WTC11 (cell line): ENCODE results near the gene TEKT5. TPM values are rescaled to one million over a fixed set of nuclear protein-coding genes. Genes with fewer than 3 reads are reported as not detected.

Source experiments
- ATAC-seq: fragments of 200-7000 bp; cut with Tn5 transposase; 2 replicates; pipeline ENCODE4 v1.10.0; 2021; ENCODE audit warnings: mild to moderate bottlenecking, moderate library complexity
- CTCF ChIA-PET: fragments of 300-600 bp; sonication (Branson Sonifier 250); formaldehyde crosslinking; loops from one replicate; lab custom pipeline; 2021; ENCODE audit warnings: antibody characterized with exemption; lab: Charles Lee
- POLR2A ChIA-PET: fragments of 350-600 bp; sonication (Branson Sonifier 250); formaldehyde crosslinking; loops from one replicate; lab custom pipeline; 2021; ENCODE audit warnings: antibody characterized with exemption; lab: Charles Lee
- DNase-seq: peaks from one replicate; pipeline ENCODE4 v3.0.0; 2021; ENCODE audit warnings: low spot score
- H3K27ac Mint-ChIP-seq: 2 replicates; pipeline ENCODE4 v1.8.0; 2021; ENCODE audit warnings: mixed read lengths
- H3K27me3 Mint-ChIP-seq: 2 replicates; pipeline ENCODE4 v1.8.0; 2021; ENCODE audit warnings: low read depth, mild to moderate bottlenecking, moderate library complexity, mixed read lengths
- H3K36me3 Mint-ChIP-seq: 2 replicates; pipeline ENCODE4 v1.8.0; 2021; ENCODE audit warnings: mixed read lengths
- H3K4me1 Mint-ChIP-seq: 2 replicates; pipeline ENCODE4 v1.8.0; 2022; ENCODE audit warnings: mixed read lengths
- H3K4me3 Mint-ChIP-seq: 2 replicates; pipeline ENCODE4 v1.8.0; 2021; ENCODE audit warnings: mild to moderate bottlenecking, moderate library complexity, mixed read lengths
- H3K9me3 Mint-ChIP-seq: 2 replicates; pipeline ENCODE4 v1.8.0; 2021; ENCODE audit warnings: mixed read lengths
- AR ChIP-seq: fragments of 250-450 bp; sonication (Bioruptor Pico); IDR thresholded peaks from 2 replicates; pipeline ENCODE4 v1.9.0; 2021; ENCODE audit warnings: mild to moderate bottlenecking
- ATF6 ChIP-seq: sonication (generic); formaldehyde crosslinking; IDR thresholded peaks from 2 replicates; pipeline ENCODE4 v1.8.1; 2023; ENCODE audit warnings: mild to moderate bottlenecking, missing genetic modification reagents
- IRF2 ChIP-seq: sonication (generic); formaldehyde crosslinking; IDR thresholded peaks from 2 replicates; pipeline ENCODE4 v1.8.0; 2022; ENCODE audit warnings: low read depth, missing genetic modification reagents, borderline replicate concordance
- JUN ChIP-seq: sonication (generic); formaldehyde crosslinking; IDR thresholded peaks from 2 replicates; pipeline ENCODE4 v1.8.0; 2023; ENCODE audit warnings: mild to moderate bottlenecking, missing genetic modification reagents
- MXD4 ChIP-seq: fragments of 250-450 bp; sonication (Bioruptor Pico); IDR thresholded peaks from 2 replicates; pipeline ENCODE4 v1.8.0; 2021; ENCODE audit warnings: mild to moderate bottlenecking, moderate library complexity, borderline replicate concordance
- MYBL2 ChIP-seq: sonication (generic); formaldehyde crosslinking; IDR thresholded peaks from 2 replicates; pipeline ENCODE4 v1.8.1; 2023; ENCODE audit warnings: mild to moderate bottlenecking, moderate library complexity, missing genetic modification reagents
- NR1H2 ChIP-seq: sonication (generic); formaldehyde crosslinking; IDR thresholded peaks from 2 replicates; pipeline ENCODE4 v1.9.0; 2021; ENCODE audit warnings: mild to moderate bottlenecking, moderate library complexity, missing genetic modification reagents
- RORB ChIP-seq: fragments of 250-450 bp; sonication (Bioruptor Pico); IDR thresholded peaks from 2 replicates; pipeline ENCODE4 v1.9.0; 2021; ENCODE audit warnings: mild to moderate bottlenecking
- USF2 ChIP-seq: sonication (generic); formaldehyde crosslinking; IDR thresholded peaks from 2 replicates; pipeline ENCODE4 v1.8.1; 2023; ENCODE audit warnings: mild to moderate bottlenecking, missing genetic modification reagents, moderate library complexity
- ZBTB21 ChIP-seq: sonication (generic); formaldehyde crosslinking; IDR thresholded peaks from 2 replicates; pipeline ENCODE4 v1.8.1; 2023; ENCODE audit warnings: mild to moderate bottlenecking, missing genetic modification reagents, borderline replicate concordance
- ZNF138 ChIP-seq: sonication (generic); formaldehyde crosslinking; conservative IDR thresholded peaks from 2 replicates; pipeline ENCODE4 v1.8.1; 2022; ENCODE audit warnings: mild to moderate bottlenecking, moderate library complexity, missing genetic modification reagents
- ZNF416 ChIP-seq: fragments of 250-450 bp; sonication (Bioruptor Pico); IDR thresholded peaks from 2 replicates; pipeline ENCODE4 v1.9.0; 2021; ENCODE audit warnings: mild to moderate bottlenecking, inconsistent platforms
- ZSCAN18 ChIP-seq: fragments of 250-450 bp; sonication (Bioruptor Pico); IDR thresholded peaks from 2 replicates; pipeline ENCODE4 v2.1.2; 2022; ENCODE audit warnings: mild to moderate bottlenecking, moderate library complexity
- total RNA-seq: library from RNA; stranded (reverse); gene quantifications from 3 replicates; pipeline ENCODE4 v1.2.3, GENCODE V29; 2021
- TF ChIP-seq, protein P1 (sequence below): sonication (generic); formaldehyde crosslinking; IDR thresholded peaks from 2 replicates; pipeline ENCODE4 v1.8.1; 2023; ENCODE audit warnings: mild to moderate bottlenecking, missing genetic modification reagents, moderate library complexity
- TF ChIP-seq, protein P2 (sequence below): sonication (generic); formaldehyde crosslinking; IDR thresholded peaks from 2 replicates; pipeline ENCODE4 v1.8.0; 2023; ENCODE audit warnings: missing genetic modification reagents
- TF ChIP-seq, protein P3 (sequence below): sonication (generic); formaldehyde crosslinking; IDR thresholded peaks from 2 replicates; pipeline ENCODE4 v1.8.1; 2022; ENCODE audit warnings: missing genetic modification reagents, borderline replicate concordance

TEKT5 gene
- total RNA-seq, 1 experiment from 2014 or later = 1.1 TPM

GRCh38 chr16:10688726-10689125 is 6.0 kb downstream of the TEKT5 start:
- ChIA-PET POLR2A (no interaction called here), CTCF (interaction anchor here (0.6 to 1.4 kb wide), 3 partner anchors 21 to 668 kb away, joined by 4 to 7 read pairs (median 5); no protein-coding TSS in a partner anchor)
- no peak for DNase-seq
- TF ChIP-seq, protein P1, sequence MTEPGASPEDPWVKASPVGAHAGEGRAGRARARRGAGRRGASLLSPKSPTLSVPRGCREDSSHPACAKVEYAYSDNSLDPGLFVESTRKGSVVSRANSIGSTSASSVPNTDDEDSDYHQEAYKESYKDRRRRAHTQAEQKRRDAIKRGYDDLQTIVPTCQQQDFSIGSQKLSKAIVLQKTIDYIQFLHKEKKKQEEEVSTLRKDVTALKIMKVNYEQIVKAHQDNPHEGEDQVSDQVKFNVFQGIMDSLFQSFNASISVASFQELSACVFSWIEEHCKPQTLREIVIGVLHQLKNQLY (CRISPR knock-in tag) = no peak
- TF ChIP-seq ZSCAN18 = no peak
- TF ChIP-seq NR1H2 = no peak
- TF ChIP-seq IRF2 = no peak
- TF ChIP-seq, protein P2, sequence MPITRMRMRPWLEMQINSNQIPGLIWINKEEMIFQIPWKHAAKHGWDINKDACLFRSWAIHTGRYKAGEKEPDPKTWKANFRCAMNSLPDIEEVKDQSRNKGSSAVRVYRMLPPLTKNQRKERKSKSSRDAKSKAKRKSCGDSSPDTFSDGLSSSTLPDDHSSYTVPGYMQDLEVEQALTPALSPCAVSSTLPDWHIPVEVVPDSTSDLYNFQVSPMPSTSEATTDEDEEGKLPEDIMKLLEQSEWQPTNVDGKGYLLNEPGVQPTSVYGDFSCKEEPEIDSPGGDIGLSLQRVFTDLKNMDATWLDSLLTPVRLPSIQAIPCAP (CRISPR knock-in tag) = no peak
- TF ChIP-seq ZNF138 (CRISPR knock-in tag) = no peak
- TF ChIP-seq USF2 (CRISPR knock-in tag) = no peak
- TF ChIP-seq ZBTB21 (CRISPR knock-in tag) = no peak
- TF ChIP-seq, protein P3, sequence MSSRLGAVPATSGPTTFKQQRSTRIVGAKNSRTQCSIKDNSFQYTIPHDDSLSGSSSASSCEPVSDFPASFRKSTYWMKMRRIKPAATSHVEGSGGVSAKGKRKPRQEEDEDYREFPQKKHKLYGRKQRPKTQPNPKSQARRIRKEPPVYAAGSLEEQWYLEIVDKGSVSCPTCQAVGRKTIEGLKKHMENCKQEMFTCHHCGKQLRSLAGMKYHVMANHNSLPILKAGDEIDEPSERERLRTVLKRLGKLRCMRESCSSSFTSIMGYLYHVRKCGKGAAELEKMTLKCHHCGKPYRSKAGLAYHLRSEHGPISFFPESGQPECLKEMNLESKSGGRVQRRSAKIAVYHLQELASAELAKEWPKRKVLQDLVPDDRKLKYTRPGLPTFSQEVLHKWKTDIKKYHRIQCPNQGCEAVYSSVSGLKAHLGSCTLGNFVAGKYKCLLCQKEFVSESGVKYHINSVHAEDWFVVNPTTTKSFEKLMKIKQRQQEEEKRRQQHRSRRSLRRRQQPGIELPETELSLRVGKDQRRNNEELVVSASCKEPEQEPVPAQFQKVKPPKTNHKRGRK (CRISPR knock-in tag) = no peak
- ATAC-seq = no peak
- H3K27me3 Mint-ChIP-seq = no peaks in the 10 kb centered on the region
- H3K36me3 Mint-ChIP-seq = no peaks in the 10 kb centered on the region
- H3K4me3 Mint-ChIP-seq = no peak overlapping the region
- no peaks in the 10 kb centered on the region; the same call in 1 of the 2 replicates for H3K4me1 Mint-ChIP-seq
- H3K27ac Mint-ChIP-seq = no peak overlapping the region
- peaks cover 4% of the 10 kb centered on the region for H3K9me3 Mint-ChIP-seq

GRCh38 chr16:10688291-10688690 is 6.4 kb downstream of the TEKT5 start:
- Mint-ChIP-seq H3K4me3 (no peak overlapping the region), H3K36me3 (no peaks in the 10 kb centered on the region), H3K27ac (no peak overlapping the region), H3K9me3 (peaks cover 4% of the 10 kb centered on the region), H3K4me1 (no peaks in the 10 kb centered on the region; the same call in 1 of the 2 replicates), H3K27me3 (no peaks in the 10 kb centered on the region)
- ChIA-PET POLR2A (no interaction called here), CTCF (interaction anchor here (0.6 to 1.4 kb wide), 2 partner anchors 21 to 121 kb away, joined by 3 to 7 read pairs; no protein-coding TSS in a partner anchor)
- no peak for DNase-seq
- ATAC-seq = no peak
- no peak for TF ChIP-seq AR (CRISPR knock-in tag)
- TF ChIP-seq ZNF138 (CRISPR knock-in tag) = no peak
- no peak for TF ChIP-seq MXD4 (CRISPR knock-in tag)
- no peak for TF ChIP-seq ZNF416 (CRISPR knock-in tag)
- TF ChIP-seq ATF6 (CRISPR knock-in tag) = no peak
- TF ChIP-seq RORB (CRISPR knock-in tag) = no peak
- TF ChIP-seq JUN (CRISPR knock-in tag) = no peak
- TF ChIP-seq MYBL2 (CRISPR knock-in tag) = no peak
